Neural progenitor cell (in vitro differentiated cells): ENCODE results near the gene NNMT.

Experiments
- EZH2phosphoT487 ChIP-seq: fragments of 200-600 bp; sonication (generic); IDR thresholded peaks from 2 replicates; pipeline ENCODE4 v1.6.1; 2017; ENCODE audit warnings: antibody characterized with exemption
- TF ChIP-seq, protein P1 (sequence below): fragments of 200-600 bp; sonication (generic); IDR thresholded peaks from 2 replicates; pipeline ENCODE4 v1.5.1; 2017; ENCODE audit warnings: antibody characterized with exemption, mild to moderate bottlenecking

DNA sequence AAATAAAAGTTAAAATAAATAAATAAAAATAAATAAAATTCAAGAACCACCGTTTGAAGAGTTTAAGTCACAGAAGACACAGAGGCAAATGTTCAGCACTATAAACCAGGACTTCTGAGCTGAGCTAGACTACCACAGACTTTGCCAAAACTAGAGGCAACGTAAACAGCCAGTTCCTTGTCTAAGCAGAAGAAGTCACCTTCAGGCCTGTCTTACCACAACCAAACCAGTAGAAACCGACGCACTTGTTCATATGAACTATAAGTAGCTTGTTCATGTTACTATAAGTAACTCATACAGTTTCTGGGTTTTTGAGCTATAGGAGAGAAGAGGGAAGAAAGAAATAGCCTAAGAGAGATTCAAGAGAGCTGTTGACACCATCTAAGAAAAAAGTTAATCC is 48.3 kb downstream of the NNMT start:
- TF ChIP-seq, protein P1, sequence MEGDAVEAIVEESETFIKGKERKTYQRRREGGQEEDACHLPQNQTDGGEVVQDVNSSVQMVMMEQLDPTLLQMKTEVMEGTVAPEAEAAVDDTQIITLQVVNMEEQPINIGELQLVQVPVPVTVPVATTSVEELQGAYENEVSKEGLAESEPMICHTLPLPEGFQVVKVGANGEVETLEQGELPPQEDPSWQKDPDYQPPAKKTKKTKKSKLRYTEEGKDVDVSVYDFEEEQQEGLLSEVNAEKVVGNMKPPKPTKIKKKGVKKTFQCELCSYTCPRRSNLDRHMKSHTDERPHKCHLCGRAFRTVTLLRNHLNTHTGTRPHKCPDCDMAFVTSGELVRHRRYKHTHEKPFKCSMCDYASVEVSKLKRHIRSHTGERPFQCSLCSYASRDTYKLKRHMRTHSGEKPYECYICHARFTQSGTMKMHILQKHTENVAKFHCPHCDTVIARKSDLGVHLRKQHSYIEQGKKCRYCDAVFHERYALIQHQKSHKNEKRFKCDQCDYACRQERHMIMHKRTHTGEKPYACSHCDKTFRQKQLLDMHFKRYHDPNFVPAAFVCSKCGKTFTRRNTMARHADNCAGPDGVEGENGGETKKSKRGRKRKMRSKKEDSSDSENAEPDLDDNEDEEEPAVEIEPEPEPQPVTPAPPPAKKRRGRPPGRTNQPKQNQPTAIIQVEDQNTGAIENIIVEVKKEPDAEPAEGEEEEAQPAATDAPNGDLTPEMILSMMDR, result no peak
- TF ChIP-seq EZH2phosphoT487, result no peak
